Common myeloid progenitor, CD34-positive (primary cell): ENCODE measurements around the gene NNMT.

ENCODE experiments used
- CTCF ChIA-PET: fragments of 350-600 bp; sonication (Branson Sonifier 250); formaldehyde crosslinking; loops from one replicate; lab custom pipeline; 2021; ENCODE audit warnings: antibody characterized with exemption; lab: Charles Lee
- POLR2A ChIA-PET: fragments of 350-600 bp; sonication (Branson Sonifier 250); formaldehyde crosslinking; loops from one replicate; lab custom pipeline; 2021; ENCODE audit warnings: antibody characterized with exemption; lab: Charles Lee
- DNase-seq, 3 donors: peaks; one replicate each; pipeline versions ENCODE4 v3.0.0 to v3.0.0-alpha.2; 2013
- H3K27ac ChIP-seq, 2 experiments: 1 replicate in 1 of 2; 2 replicates in 1 of 2; pipeline ENCODE4 v1.7.0; 2013; ENCODE audit warnings: inconsistent platforms in 2 of 2, low read length in 2 of 2, mild to moderate bottlenecking in 2 of 2, low read depth in 1 of 2, moderate library complexity in 1 of 2; ENCODE audit not compliant: severe bottlenecking in 2 of 2, insufficient read depth in 1 of 2, poor library complexity in 1 of 2
- H3K27me3 ChIP-seq, 5 experiments: replicated peaks in 2 of 5; 1 replicate in 3 of 5; 2 replicates in 2 of 5; pipeline versions ENCODE4 v1.6.1 to v1.7.0; 2013; ENCODE audit warnings: low read length in 4 of 5, mild to moderate bottlenecking in 2 of 5, moderate library complexity in 2 of 5, inconsistent platforms in 1 of 5; ENCODE audit not compliant: insufficient read depth in 5 of 5, control insufficient read depth in 4 of 5
- H3K36me3 ChIP-seq, 4 experiments: 1 replicate in 2 of 4; 2 replicates in 2 of 4; pipeline versions ENCODE4 v1.6.1 to v1.7.0; 2013; ENCODE audit warnings: low read length in 3 of 4, control low read depth in 1 of 4, mild to moderate bottlenecking in 1 of 4; ENCODE audit not compliant: control insufficient read depth in 4 of 4, insufficient read depth in 4 of 4
- H3K4me1 ChIP-seq, 4 experiments: 1 replicate in 3 of 4; 2 replicates in 1 of 4; pipeline versions ENCODE4 v1.6.1 to v1.7.1; 2013; ENCODE audit warnings: low read length in 3 of 4, mild to moderate bottlenecking in 3 of 4, control low read depth in 1 of 4, inconsistent platforms in 1 of 4, moderate library complexity in 1 of 4; ENCODE audit not compliant: control insufficient read depth in 4 of 4, insufficient read depth in 4 of 4; ENCODE audit errors: control extremely low read depth in 1 of 4
- H3K4me3 ChIP-seq, 7 experiments: 1 replicate in 4 of 7; 2 replicates in 3 of 7; pipeline versions ENCODE4 v1.5.1 to v1.7.0; 2013; ENCODE audit warnings: mild to moderate bottlenecking in 7 of 7, low read length in 6 of 7, moderate library complexity in 6 of 7, inconsistent platforms in 2 of 7, low read depth in 2 of 7, control low read depth in 1 of 7; ENCODE audit not compliant: insufficient read depth in 4 of 7, control insufficient read depth in 1 of 7; ENCODE audit errors: extremely low read depth in 1 of 7
- H3K9me3 ChIP-seq, 5 experiments: 1 replicate in 4 of 5; 2 replicates in 1 of 5; pipeline versions ENCODE4 v1.6.1 to v1.7.1; 2013; ENCODE audit warnings: low read length in 4 of 5, mild to moderate bottlenecking in 2 of 5, inconsistent platforms in 1 of 5, low read depth in 1 of 5, moderate library complexity in 1 of 5; ENCODE audit not compliant: control insufficient read depth in 4 of 5, insufficient read depth in 2 of 5; ENCODE audit errors: control extremely low read depth in 1 of 5
- WGBS: methylation state at CpG from one replicate; pipeline ENCODE4 v1.1.5; 2013; ENCODE audit not compliant: insufficient coverage; 5-methylcytosine and 5-hydroxymethylcytosine counted together

NNMT gene

GRCh38 chr11:114258696-114259095 lies 37.5 kb upstream of the NNMT start:
- WGBS, result 15% methylated on average over 7 of the region's 7 CpGs
- H3K4me1 ChIP-seq, result peaks cover 0 to 32% (median 23%) of the 10 kb centered on the region in 4 experiments
- DNase-seq, result peak; percentile 46 to 84 (median 81)
- no peak overlapping the region for H3K4me3 ChIP-seq
- peaks cover 0 to 5% (median under 1%) of the 10 kb centered on the region in 5 experiments for H3K27me3 ChIP-seq
- ChIA-PET POLR2A (interaction anchor here (1.0 to 2.1 kb wide), 2 partner anchors 43 to 199 kb away, joined by 4 read pairs; partner anchors contain the start of gene ZBTB16), CTCF (interaction anchor here (0.8 to 11.8 kb wide), 27 partner anchors 9 to 369 kb away, joined by 3 to 327 read pairs (median 4); partner anchors contain the start of gene ZBTB16)
- H3K27ac ChIP-seq, result peak overlapping the region in 1 of 2 experiments; percentile 12
- H3K9me3 ChIP-seq, result no peaks in the 10 kb centered on the region
- H3K36me3 ChIP-seq, result peaks cover 0 to 7% (median 1%) of the 10 kb centered on the region in 4 experiments

- peaks cover 0 to 32% (median 23%) of the 10 kb centered on the region in 4 experiments for H3K4me1 ChIP-seq
- H3K9me3 ChIP-seq, result no peaks in the 10 kb centered on the region
- peak in 2 of 3 donors; percentile 31 to 52 for DNase-seq
- no peak overlapping the region for H3K27ac ChIP-seq
- 28% methylated on average over 3 of the region's 10 CpGs for WGBS
- ChIA-PET POLR2A (interaction anchor here (0.6 to 2.1 kb wide), 3 partner anchors 43 to 567 kb away, joined by 4 to 8 read pairs (median 4); partner anchors contain the start of gene ZBTB16), CTCF (interaction anchor here (0.8 to 11.8 kb wide), 26 partner anchors 10 to 370 kb away, joined by 3 to 327 read pairs (median 4); partner anchors contain the start of genes HTR3B and ZBTB16)
- peaks cover 0 to 7% (median 1%) of the 10 kb centered on the region in 4 experiments for H3K36me3 ChIP-seq
- peaks cover 0 to 8% (median 3%) of the 10 kb centered on the region in 5 experiments for H3K27me3 ChIP-seq
- H3K4me3 ChIP-seq, result peak overlapping the region in 1 of 7 experiments; percentile 19
Observed at GRCh38 chr11:114259124-114259526, 37.1 kb upstream of the NNMT start.

- ChIA-PET CTCF (interaction anchor here (0.8 to 11.8 kb wide), 26 partner anchors 10 to 453 kb away, joined by 3 to 327 read pairs (median 12); partner anchors contain the start of genes HTR3B and ZBTB16), POLR2A (interaction anchor here (0.6 kb wide), 1 partner anchor 568 kb away, joined by 8 read pairs; no protein-coding TSS in a partner anchor)
- Histone ChIP-seq H3K27me3 (peaks cover 0 to 8% (median 3%) of the 10 kb centered on the region in 5 experiments), H3K4me3 (no peak overlapping the region), H3K36me3 (peaks cover 0 to 5% (median 0%) of the 10 kb centered on the region in 4 experiments), H3K27ac (no peak overlapping the region), H3K9me3 (no peaks in the 10 kb centered on the region), H3K4me1 (peaks cover 0 to 32% (median 23%) of the 10 kb centered on the region in 4 experiments)
- no peak for DNase-seq
- 81% methylated on average over 8 of the region's 12 CpGs for WGBS
Observed at GRCh38 chr11:114259551-114259983, 36.6 kb upstream of the NNMT start.

GRCh38 chr11:114260077-114260476 lies 36.1 kb upstream of the NNMT start:
- H3K4me3 ChIP-seq, result no peak overlapping the region
- POLR2A ChIA-PET, result no interaction called here
- H3K9me3 ChIP-seq, result no peaks in the 10 kb centered on the region
- H3K27ac ChIP-seq, result no peak overlapping the region
- peaks cover 0 to 32% (median 23%) of the 10 kb centered on the region in 4 experiments for H3K4me1 ChIP-seq
- H3K27me3 ChIP-seq, result peaks cover 0 to 11% (median 3%) of the 10 kb centered on the region in 5 experiments
- CTCF ChIA-PET, result interaction anchor here (0.7 to 11.8 kb wide), 36 partner anchors 9 to 453 kb away, joined by 3 to 327 read pairs (median 8); partner anchors contain the start of genes HTR3B and ZBTB16
- DNase-seq, result no peak
- WGBS, result 97% methylated on average over 6 of the region's 6 CpGs
- peaks cover 0 to 3% (median 0%) of the 10 kb centered on the region in 4 experiments for H3K36me3 ChIP-seq

- H3K4me3 ChIP-seq, result no peak overlapping the region
- H3K27ac ChIP-seq, result no peak overlapping the region
- H3K27me3 ChIP-seq, result peaks cover 0 to 11% (median 5%) of the 10 kb centered on the region in 5 experiments
- 78% methylated on average over 6 of the region's 9 CpGs for WGBS
- ChIA-PET CTCF (interaction anchor here (0.7 to 11.8 kb wide), 48 partner anchors 8 to 454 kb away, joined by 3 to 327 read pairs (median 5); partner anchors contain the start of genes HTR3B and ZBTB16), POLR2A (no interaction called here)
- peaks cover 0 to 32% (median 23%) of the 10 kb centered on the region in 4 experiments for H3K4me1 ChIP-seq
- DNase-seq, result no peak
- peaks cover 0 to 3% (median 0%) of the 10 kb centered on the region in 4 experiments for H3K36me3 ChIP-seq
- no peaks in the 10 kb centered on the region for H3K9me3 ChIP-seq
Observed at GRCh38 chr11:114260483-114260882, 35.7 kb upstream of the NNMT start.

GRCh38 chr11:114261791-114262190 lies 34.4 kb upstream of the NNMT start:
- DNase-seq, result no peak
- Histone ChIP-seq H3K27me3 (peaks cover 0 to 11% (median 11%) of the 10 kb centered on the region in 5 experiments), H3K27ac (no peak overlapping the region), H3K4me1 (peaks cover 0 to 29% (median 23%) of the 10 kb centered on the region in 4 experiments), H3K36me3 (no peaks in the 10 kb centered on the region), H3K9me3 (no peaks in the 10 kb centered on the region), H3K4me3 (no peak overlapping the region)
- ChIA-PET POLR2A (no interaction called here), CTCF (interaction anchor here (0.9 to 11.8 kb wide), 48 partner anchors 11 to 949 kb away, joined by 3 to 327 read pairs (median 6); partner anchors contain the start of genes HTR3B and ZBTB16)
- 93% methylated on average over 7 of the region's 7 CpGs for WGBS
